Measurements from ENCODE around the gene YIPF2. TPM values are rescaled to one million over a fixed set of nuclear protein-coding genes. Genes with fewer than 3 reads are reported as not detected.

Gene YIPF2
- total and polyA plus RNA-seq, 2 of the 4 experiments (the other 2 are of a cell fraction), result 61.5 to 78.0 TPM

GRCh38 chr19:10891405-10892086, 36.9 kb downstream of the YIPF2 start:
- H2BK120ac ChIP-seq (ENCODE audit: low read depth, low read length), result no peak overlapping the region
- no peak overlapping the region for H3K4ac ChIP-seq (ENCODE audit: low read depth, low read length)
- peaks cover 70% of the 10 kb centered on the region for H4K20me1 ChIP-seq (ENCODE audit: insufficient read depth, low read length)
- no peaks in the 10 kb centered on the region for H3K9me3 ChIP-seq (ENCODE audit: control insufficient read depth, insufficient read depth, low read length)
- no peak overlapping the region for H3K14ac ChIP-seq (replicated peaks; ENCODE audit: low read depth, low read length)
- H2AK9ac ChIP-seq (replicated peaks; ENCODE audit: low read depth, low read length, poor library complexity), result no peak overlapping the region
- 0 out of 2 replicates have a peak, but pooled peaks cover 2% of the 10 kb centered on the region for H3K36me3 ChIP-seq (ENCODE audit: control insufficient read depth, insufficient read depth, low read length)
- ATAC-seq (ENCODE audit: low read depth) (no peak), DNase-seq (no peak)
- H3K23ac ChIP-seq (ENCODE audit: low read depth, low read length), result no peak overlapping the region
- intact Hi-C loops (cut with micrococcal nuclease) (no loop called here), dilution Hi-C loops (cut with HindIII; ENCODE audit: low sequenced_read_pairs, unreplicated experiment) (no loop called here), in situ Hi-C loops (cut with MboI; ENCODE audit: low sequenced_read_pairs) (no loop called here)
- H3K79me1 ChIP-seq (ENCODE audit: low read depth in 1 of 2, low read length in 2 of 2), result peaks cover 29 to 85% of the 10 kb centered on the region in 2 experiments
- H3K9me1 ChIP-seq (ENCODE audit: insufficient read depth, low read length), result peaks cover 34% of the 10 kb centered on the region
- no peak overlapping the region for H3K27ac ChIP-seq (ENCODE audit: insufficient read depth, low read length)
- H4K5ac ChIP-seq (ENCODE audit: low read depth, low read length), result no peak overlapping the region
- ChIA-PET POLR2A (ENCODE audit: unreplicated experiment) (no interaction called here), CTCF (no interaction called here)
- no peak overlapping the region for H4K8ac ChIP-seq (ENCODE audit: low read depth in 2 of 2, low read length in 2 of 2)
- no peak overlapping the region for H3K56ac ChIP-seq (ENCODE audit: extremely low read depth, insufficient read depth, low read length)
- H3K4me1 ChIP-seq (ENCODE audit: control insufficient read depth, insufficient read depth, low read length), result peaks cover 9% of the 10 kb centered on the region
- H2AFZ ChIP-seq (replicated peaks; ENCODE audit: low read length, poor library complexity), result no peak overlapping the region
- no peaks in the 10 kb centered on the region for H3K27me3 ChIP-seq (ENCODE audit: control insufficient read depth, insufficient read depth, low read length)
- H3K9ac ChIP-seq (ENCODE audit: low read depth, low read length), result no peak overlapping the region
- TF ChIP-seq RCOR1 (IDR thresholded peaks at IDR 0.05; ENCODE audit: insufficient replicate concordance, low read length) (no peak), ELK1 (IDR thresholded peaks at IDR 0.05; ENCODE audit: borderline replicate concordance, low read depth, low read length) (no peak), CEBPB (IDR thresholded peaks at IDR 0.05; ENCODE audit: low read depth, low read length) (no peak), BHLHE40 (IDR thresholded peaks at IDR 0.05; ENCODE audit: low read depth, low read length) (no peak)
- no peak overlapping the region for H2BK20ac ChIP-seq (ENCODE audit: low read depth, low read length)
- no peak overlapping the region for H4K91ac ChIP-seq (ENCODE audit: insufficient read depth, low read depth, low read length)
- 88% methylated on average over 5 of the region's 21 CpGs; no CpG with 5 or more reads in 1 of the 2 experiments for WGBS, 2 experiments (ENCODE audit: extremely low coverage in 2 of 2, insufficient read length in 1 of 2)
- no peak overlapping the region for H3K4me3 ChIP-seq (ENCODE audit: insufficient read depth, low read depth, low read length)
- H2AK5ac ChIP-seq (ENCODE audit: low read depth, low read length), result no peak overlapping the region
- H2BK5ac ChIP-seq (ENCODE audit: low read depth, low read length, poor library complexity, severe bottlenecking), result no peak overlapping the region
- H3K18ac ChIP-seq (ENCODE audit: low read depth, low read length), result no peak overlapping the region
- H2BK15ac ChIP-seq (ENCODE audit: low read depth, low read length), result no peak overlapping the region
- no TSS peak for BruUV-seq (replicated peaks)
- H3K4me2 ChIP-seq (ENCODE audit: low read depth, low read length), result no peak overlapping the region
